Fibroblast of villous mesenchyme (primary cell): ENCODE data around the gene TULP4. TPM values are rescaled to one million over a fixed set of nuclear protein-coding genes. Genes with fewer than 3 reads are reported as not detected.

Experiments
- DNase-seq: peaks from one replicate; pipeline ENCODE4 v3.0.0-alpha.2; 2010; ENCODE audit warnings: low read depth
- H3K4me3 ChIP-seq: 2 replicates; pipeline ENCODE4 v1.5.1; 2011; ENCODE audit warnings: low read depth, mild to moderate bottlenecking, low read length
- total RNA-seq: library from RNA; depleted of rRNA; stranded (reverse); fragments of >200 nt; gene quantifications from 2 replicates; pipeline ENCODE4 v1.2.3, GENCODE V29; 2012
- TF ChIP-seq, protein P1 (sequence below): IDR thresholded peaks from 2 replicates; pipeline ENCODE4 v1.5.1; 2012; ENCODE audit warnings: low read depth, mild to moderate bottlenecking, low read length; ENCODE audit not compliant: insufficient read depth

TULP4 gene, protein sequence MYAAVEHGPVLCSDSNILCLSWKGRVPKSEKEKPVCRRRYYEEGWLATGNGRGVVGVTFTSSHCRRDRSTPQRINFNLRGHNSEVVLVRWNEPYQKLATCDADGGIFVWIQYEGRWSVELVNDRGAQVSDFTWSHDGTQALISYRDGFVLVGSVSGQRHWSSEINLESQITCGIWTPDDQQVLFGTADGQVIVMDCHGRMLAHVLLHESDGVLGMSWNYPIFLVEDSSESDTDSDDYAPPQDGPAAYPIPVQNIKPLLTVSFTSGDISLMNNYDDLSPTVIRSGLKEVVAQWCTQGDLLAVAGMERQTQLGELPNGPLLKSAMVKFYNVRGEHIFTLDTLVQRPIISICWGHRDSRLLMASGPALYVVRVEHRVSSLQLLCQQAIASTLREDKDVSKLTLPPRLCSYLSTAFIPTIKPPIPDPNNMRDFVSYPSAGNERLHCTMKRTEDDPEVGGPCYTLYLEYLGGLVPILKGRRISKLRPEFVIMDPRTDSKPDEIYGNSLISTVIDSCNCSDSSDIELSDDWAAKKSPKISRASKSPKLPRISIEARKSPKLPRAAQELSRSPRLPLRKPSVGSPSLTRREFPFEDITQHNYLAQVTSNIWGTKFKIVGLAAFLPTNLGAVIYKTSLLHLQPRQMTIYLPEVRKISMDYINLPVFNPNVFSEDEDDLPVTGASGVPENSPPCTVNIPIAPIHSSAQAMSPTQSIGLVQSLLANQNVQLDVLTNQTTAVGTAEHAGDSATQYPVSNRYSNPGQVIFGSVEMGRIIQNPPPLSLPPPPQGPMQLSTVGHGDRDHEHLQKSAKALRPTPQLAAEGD (N-terminal part only)
- total RNA-seq: 90.2 and 120 TPM in 2 replicates

DNA sequence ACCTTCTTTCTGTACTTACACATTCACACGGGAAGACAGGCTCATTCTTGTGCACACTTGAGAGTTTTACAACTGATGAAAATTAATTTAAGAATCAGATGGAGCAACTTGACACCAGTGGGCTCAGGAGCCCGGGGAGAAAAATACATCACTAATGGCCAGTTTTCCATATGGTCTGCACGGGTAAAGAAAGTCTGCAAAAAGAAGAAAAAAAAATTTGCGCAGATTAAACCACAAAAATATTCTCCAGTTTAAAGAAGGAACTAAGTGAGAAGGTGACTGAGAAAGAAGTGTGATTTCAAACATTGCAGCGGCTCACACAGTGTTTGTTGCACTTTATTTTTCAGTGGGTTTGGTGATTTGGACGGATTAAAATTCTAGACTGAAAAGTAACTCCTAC lies at the start of gene TULP4:
TULP4 (plus strand) TSS at position 301 of the 400 bp plus-strand sequence. CDS start 1,552 bp downstream, outside the sequence.
- TF ChIP-seq, protein P1, sequence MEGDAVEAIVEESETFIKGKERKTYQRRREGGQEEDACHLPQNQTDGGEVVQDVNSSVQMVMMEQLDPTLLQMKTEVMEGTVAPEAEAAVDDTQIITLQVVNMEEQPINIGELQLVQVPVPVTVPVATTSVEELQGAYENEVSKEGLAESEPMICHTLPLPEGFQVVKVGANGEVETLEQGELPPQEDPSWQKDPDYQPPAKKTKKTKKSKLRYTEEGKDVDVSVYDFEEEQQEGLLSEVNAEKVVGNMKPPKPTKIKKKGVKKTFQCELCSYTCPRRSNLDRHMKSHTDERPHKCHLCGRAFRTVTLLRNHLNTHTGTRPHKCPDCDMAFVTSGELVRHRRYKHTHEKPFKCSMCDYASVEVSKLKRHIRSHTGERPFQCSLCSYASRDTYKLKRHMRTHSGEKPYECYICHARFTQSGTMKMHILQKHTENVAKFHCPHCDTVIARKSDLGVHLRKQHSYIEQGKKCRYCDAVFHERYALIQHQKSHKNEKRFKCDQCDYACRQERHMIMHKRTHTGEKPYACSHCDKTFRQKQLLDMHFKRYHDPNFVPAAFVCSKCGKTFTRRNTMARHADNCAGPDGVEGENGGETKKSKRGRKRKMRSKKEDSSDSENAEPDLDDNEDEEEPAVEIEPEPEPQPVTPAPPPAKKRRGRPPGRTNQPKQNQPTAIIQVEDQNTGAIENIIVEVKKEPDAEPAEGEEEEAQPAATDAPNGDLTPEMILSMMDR: no peak
- DNase-seq: no peak
- no peak within 1 kb of the TSS for H3K4me3 ChIP-seq

DNA sequence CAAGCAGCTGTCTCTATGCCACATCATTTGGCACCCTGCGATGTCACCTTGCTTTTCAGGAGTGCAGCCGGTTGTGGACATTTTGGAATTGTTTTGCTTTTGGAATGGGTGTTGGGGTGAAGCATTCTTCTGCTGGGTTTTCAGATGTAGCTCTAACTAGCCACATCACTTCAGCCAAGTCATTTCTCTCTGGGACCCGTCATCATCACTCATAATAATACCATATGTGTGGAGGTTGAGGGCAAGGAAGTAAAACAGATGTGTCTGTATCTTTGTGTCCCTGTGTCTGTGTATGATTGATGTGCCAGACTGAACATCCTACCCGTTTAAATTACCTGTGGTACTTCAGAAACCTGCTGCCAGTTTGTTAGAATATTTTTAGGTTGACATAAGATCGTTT lies 49.5 kb upstream of the TULP4 start:
- no peak overlapping the region for H3K4me3 ChIP-seq

DNA sequence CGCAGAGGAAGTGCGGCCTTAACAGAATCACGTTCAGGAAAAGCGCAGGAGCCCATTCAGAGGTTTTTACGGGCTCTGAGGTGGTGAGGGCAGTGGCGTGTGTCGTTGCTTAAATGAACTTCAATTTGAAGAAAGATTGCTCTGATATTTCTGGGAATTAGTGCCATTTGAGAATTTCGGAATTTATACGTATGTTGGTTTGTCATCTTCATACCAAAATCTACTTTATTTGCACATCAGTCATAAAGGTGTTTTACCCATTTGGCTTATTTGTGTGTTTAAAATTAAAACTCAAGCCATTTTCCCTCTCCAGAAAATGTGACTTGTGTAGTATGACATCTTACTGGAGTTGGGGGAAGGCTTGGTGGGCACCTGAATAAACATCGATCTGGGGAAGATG lies 48.1 kb upstream of the TULP4 start:
- TF ChIP-seq, protein P1: no peak
- no peak overlapping the region for H3K4me3 ChIP-seq
- no peak for DNase-seq

More for the DNA sequence above, 49.5 kb upstream of the TULP4 start:
- DNase-seq: no peak
- TF ChIP-seq, protein P1: no peak

DNA sequence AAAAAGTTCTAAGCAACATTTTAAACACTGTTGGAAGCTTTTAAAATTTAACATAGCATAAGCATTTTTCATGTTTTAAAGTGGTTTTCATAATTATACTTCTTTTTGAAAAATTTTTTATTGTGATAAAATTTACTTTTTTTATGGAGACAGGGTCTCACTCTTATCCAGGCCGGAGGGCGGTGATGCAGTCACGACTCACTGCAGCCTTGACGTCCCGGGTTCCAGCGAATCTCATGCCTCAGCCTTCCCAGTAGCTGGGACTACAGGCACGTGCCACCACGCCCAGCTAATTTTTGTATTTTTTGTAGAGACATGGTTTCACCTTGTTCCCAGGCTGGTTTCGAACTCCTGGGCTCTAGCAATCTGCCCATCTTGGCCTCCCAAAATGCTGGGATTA lies 46.1 kb upstream of the TULP4 start:
- no peak overlapping the region for H3K4me3 ChIP-seq
- TF ChIP-seq, protein P1: no peak
- no peak for DNase-seq

DNA sequence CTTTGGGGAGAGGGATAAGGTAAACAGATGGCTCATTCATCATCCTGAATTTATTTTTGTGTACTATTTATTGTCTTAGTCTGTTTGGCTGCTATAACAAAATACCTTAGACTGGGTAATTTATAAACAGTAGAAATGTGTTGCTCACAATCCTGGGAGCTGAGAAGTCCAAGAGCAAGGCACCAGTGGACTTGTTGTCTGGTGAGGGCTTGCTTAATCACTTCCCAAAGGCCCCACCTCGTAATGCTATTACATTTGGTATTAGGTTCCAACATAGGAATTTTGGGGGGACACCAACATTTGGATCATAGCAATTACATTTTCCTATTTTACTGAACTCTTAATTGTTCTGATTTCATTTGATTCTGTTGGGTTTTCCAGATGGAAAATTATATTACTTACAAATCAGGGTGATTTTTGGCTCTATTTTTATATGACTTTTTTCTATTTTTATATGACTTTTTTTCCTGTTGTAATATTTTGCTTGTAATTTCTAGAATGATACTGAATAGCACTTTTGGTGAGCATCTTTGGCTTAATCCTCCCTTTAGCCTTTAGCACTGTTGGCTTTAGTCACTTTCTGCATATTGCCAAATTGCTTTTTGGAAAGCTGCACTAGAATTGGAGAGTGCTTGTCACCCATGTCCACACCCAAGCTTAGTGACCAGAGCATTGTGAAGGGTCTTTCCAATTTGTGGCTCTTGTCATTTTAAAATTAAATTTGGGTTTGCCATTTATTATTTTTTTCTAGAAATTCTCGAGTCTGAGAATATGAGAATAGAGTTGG lies 43.7 kb upstream of the TULP4 start:
- no peak overlapping the region for H3K4me3 ChIP-seq
- TF ChIP-seq, protein P1: no peak
- no peak for DNase-seq

DNA sequence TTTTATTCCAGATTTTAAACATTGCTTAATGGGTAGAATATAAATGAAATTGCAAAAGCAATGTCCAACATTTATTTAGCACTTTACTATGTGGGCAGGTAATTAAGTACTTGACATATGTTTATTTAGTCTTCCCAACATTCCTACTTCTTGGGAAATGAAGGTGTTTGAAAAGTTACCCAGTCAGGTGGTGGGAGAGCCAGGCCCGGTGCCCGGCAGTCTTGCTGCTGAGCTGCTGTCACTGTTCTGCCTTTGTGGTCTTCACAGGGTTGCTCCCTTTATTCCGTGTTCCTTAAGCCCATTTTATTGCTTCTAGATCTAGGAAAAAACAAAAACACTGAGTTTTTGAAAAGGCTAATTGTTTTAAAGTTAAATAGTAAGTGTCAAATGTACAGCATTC lies 42.6 kb upstream of the TULP4 start:
- no peak for DNase-seq
- no peak overlapping the region for H3K4me3 ChIP-seq
- TF ChIP-seq, protein P1: no peak
